Measurements from ENCODE around the gene ZFAND3.
"Not testable (repeated sequence)": the region's sequence is repeated elsewhere in the genome, so short reads cannot be mapped to it uniquely, and the experiment has no call there.

ZFAND3 gene

DNA sequence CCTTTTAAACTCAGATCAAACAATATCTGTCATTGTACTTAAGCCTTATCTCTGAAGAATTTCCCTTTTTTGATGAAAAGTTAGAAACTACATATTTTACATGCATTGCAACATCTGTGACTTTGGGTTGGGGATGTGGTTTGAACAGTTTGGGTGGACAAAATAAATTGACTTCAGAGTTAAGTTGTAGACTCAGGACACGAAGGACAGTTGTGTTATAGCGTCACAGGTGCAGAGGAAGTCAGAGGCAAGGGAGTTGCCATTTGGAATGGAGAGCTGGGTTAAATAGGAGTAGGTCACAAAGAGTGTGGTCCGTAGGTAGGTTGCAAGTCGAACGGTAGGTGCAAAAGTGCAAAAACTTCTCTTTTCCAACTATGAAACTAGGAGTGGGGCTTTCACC lies 46.0 kb downstream of the ZFAND3 start:
- DNase-seq (ENCODE audit: low read depth in 2 of 2), result no peak

DNA sequence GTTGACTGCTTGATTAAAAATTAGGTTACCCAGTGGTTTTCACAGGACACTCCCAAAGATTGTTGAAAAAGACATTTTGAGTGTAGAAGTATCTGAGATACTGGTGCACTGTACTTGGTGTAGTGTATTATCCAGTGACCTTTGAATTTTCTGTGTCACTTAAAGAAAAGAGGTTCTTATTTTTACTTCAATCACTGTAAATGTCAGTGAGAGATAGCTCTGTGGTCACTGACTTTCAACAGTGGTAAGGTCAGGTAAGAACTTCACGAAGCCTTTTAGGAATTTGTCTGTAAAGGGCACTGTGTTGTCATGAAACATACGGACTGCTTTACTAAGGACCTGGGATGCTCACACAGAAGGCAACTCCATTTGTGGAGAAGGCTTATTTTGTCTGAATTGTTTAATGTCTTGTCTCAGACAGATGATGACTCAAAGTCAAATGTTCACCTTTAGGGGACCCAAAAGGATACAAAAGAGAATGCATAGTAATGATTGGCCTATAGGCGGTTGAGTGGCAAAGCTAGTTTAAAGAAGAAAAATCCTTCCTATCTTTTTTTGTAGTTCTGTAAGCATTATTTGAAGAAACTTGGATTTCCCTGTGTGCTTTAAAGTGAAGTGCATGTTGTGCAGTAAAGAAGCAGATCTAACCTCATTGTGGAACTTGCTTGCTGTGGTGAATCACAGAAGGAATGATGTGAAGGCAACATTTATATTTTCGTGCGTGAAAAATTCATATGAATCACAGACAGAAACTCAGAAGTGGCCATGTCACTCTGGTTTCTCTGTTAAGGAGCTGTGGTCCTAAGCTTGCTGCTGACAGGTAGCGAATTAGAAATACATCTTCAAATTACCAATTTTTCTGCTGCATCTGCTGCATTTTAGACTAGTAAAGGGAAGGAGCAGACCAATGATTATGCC lies 47.3 kb downstream of the ZFAND3 start:
- DNase-seq (ENCODE audit: low read depth in 2 of 2), result no peak

DNA sequence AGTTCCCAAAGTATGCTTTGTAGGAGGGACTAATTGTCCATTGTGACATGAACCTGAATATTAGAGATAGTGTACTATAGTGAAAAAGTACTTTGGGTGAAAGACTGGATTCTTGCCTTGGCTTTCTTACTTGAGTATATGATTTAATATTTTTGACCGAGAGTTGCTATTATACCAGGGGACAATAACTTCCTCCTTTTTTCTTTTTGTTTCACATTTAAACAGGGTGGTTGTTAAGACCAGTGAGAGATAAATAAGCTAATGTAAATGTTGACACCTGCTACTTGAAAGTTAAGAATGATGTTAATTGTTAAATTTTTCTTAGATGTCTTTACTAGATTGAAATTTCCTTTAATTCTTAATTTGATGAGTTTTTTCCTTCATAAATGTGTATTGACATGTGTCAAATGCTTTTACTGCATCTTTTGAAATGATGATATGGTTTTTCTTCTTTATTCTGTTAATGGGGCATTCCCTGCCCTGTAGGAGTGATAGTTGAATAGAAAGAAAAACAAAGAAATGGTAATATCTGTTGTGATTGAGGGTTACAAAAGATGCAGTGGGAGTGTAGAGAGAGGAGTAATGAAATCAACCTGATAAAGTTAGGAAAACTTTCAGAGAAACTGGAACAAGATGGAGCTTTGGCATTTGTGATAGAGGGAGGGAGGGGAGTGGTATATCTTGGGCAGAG lies 48.4 kb downstream of the ZFAND3 start:
- no peak for DNase-seq (ENCODE audit: low read depth in 2 of 2)

DNA sequence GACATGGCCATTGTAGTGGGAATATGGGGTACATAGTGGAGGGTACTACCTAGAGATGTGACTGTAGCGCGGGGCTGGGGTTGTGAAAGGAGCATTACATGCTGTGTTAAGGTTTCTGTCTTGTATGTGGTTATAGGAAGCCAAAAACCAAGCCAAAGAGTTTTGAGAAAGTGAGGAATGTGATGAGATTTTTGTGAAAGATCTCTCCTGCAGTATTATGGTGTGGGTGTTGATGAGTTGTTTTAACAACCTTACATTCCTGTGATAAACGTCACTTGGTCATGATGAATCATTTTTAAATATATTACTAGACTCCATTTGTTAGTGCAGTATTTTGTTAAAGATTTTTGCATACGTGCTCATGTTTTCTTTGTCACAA lies 48.9 kb downstream of the ZFAND3 start:
- peak in 1 of 2 donors; percentile 13 for DNase-seq (ENCODE audit: low read depth in 2 of 2)

GRCh38 chr6:37871616-37872372 lies 52.3 kb downstream of the ZFAND3 start:
- no peak for DNase-seq (ENCODE audit: low read depth in 2 of 2)

- DNase-seq (ENCODE audit: low read depth in 2 of 2), result no peak
These were observed 52.8 kb downstream of the ZFAND3 start for GRCh38 chr6:37872373-37872745.

GRCh38 chr6:37874726-37875125 lies 55.2 kb downstream of the ZFAND3 start:
- no peak for DNase-seq (ENCODE audit: low read depth in 2 of 2)

- no peak for DNase-seq (ENCODE audit: low read depth in 2 of 2)
These were observed 56.2 kb downstream of the ZFAND3 start for GRCh38 chr6:37875561-37876309.

DNA sequence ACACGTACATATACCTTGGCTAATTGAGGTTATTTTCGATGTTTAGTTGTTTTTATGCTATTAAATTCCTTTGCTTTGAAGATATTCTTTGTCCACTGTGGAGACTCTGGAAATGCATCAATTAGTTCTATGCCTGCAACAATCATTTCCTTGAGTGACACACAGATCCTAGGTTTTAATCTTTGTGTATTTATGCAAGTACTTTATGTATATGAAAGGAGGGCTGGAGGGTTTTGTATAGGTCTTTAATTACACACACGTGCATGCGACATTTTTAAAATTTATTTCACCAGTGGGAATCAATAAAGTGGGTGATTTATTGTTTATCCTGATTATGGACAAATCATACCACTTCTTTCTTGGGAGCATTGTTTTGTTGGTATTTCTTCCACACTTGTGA lies 57.3 kb downstream of the ZFAND3 start:
- DNase-seq (ENCODE audit: low read depth in 2 of 2), result no peak

DNA sequence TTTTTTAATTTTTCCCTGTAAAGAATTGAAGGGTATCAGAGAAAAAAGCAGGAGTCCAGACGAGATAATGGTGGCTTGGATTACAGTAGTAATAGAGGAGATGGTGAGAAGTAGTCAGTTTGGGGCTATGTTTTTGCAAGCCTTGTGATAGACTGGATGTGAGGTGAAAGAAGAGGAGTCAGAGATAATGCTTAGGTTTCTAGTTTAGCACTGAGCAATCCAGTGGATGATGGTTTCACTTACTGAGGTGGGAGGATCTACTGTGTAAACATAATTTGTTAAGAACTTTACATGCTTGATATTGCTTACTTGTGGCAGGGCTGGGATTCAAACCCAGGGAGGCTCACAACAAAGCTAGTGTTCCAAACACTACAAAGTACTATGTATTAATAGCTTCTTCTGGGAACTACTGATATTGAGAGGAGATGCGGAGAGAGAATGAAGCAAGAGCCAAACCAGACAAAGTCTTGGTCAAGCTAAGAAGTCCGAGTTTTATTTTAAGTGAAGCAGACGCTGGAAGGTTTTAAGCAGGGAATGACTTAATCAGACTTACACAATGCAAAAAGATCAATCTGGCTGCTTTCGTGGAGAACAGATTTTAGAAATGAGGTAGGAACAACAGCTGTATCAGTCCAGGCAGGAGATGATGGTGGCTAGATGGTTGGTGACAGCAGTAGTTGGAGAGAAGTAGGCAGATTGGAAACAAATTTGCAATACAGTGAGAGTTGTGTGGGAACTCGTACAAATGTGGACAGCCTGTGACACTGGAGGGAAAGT lies 58.0 kb downstream of the ZFAND3 start:
- DNase-seq (ENCODE audit: low read depth in 2 of 2), result no peak

GRCh38 chr6:37878150-37878710 lies 58.7 kb downstream of the ZFAND3 start:
- DNase-seq (ENCODE audit: low read depth in 2 of 2), result no peak

DNA sequence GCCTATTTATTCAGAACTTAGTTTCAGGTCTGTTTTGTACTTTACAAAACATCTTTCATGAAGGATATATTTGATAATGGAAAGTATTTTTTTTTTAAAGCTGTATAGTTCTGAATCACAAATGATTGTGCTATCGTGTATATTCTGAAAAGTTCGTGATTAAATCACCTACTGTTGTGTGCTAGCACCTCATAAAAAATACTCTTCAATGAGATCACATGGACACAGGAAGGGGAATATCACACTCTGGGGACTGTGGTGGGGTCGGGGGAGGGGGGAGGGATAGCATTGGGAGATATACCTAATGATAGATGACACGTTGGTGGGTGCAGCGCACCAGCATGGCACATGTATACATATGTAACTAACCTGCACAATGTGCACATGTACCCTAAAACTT lies 61.1 kb downstream of the ZFAND3 start:
- DNase-seq (ENCODE audit: low read depth in 2 of 2), result not testable (repeated sequence)

- DNase-seq (ENCODE audit: low read depth in 2 of 2), result no peak
These were observed 62.8 kb downstream of the ZFAND3 start for GRCh38 chr6:37882292-37882691.

- no peak for DNase-seq (ENCODE audit: low read depth in 2 of 2)
These were observed 63.3 kb downstream of the ZFAND3 start for GRCh38 chr6:37882724-37883413.

DNA sequence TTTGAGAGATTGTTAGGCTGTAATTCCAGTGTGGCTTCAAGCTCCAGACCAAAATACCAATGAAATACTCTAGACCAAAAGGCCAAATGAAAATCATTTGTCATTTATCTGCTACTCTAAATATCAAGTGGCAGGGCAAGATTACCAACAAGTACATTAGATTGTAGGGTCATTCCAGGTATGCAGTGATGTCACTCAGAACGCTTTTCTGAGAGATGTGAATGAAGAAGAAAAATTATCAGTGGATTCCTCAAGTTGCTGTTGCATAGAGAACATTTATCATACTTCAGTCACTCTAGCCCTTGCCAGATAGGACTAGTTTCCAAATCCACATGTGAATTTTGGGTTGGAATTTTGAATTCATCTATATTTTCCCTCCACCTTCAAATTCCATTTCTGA lies 65.0 kb downstream of the ZFAND3 start:
- DNase-seq (ENCODE audit: low read depth in 2 of 2), result no peak

DNA sequence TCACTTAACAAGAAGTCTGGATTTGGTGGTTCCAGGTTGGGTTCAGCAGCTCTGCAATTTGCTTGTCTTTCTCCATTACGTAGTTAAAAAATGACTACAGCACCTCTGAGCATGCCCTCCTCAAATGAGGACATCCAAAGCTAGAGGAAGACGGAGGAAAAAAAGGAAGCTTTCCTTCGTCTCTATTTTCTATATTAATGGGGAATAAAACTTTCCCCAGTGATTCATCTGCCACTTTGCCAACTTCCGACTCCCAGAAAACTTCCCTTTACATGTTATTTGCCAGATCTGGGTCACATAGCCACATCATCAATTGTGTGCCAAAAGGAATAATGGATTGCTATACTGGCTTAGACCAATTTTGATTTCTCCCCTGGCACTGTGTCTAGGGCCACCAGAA lies 69.5 kb downstream of the ZFAND3 start:
- DNase-seq (ENCODE audit: low read depth in 2 of 2), result no peak

DNA sequence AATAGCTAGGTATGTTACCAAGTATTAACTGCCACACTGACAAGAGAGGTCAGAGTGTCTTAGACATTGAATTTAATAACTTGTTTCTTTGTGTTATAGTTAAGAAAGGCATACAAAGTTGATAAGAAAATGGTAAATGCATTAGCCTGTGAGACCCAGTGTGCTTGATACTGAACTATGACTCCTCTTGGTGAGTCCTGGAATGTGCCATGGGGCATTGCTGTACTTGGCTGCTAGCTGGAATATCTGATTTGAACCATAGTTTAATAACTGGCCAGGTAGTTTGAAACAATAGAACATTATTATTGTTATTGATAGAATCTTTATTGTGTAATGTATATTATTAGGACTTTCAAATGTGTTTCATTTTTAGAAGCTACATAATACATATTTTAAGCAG lies 70.0 kb downstream of the ZFAND3 start:
- DNase-seq (ENCODE audit: low read depth in 2 of 2), result no peak

DNA sequence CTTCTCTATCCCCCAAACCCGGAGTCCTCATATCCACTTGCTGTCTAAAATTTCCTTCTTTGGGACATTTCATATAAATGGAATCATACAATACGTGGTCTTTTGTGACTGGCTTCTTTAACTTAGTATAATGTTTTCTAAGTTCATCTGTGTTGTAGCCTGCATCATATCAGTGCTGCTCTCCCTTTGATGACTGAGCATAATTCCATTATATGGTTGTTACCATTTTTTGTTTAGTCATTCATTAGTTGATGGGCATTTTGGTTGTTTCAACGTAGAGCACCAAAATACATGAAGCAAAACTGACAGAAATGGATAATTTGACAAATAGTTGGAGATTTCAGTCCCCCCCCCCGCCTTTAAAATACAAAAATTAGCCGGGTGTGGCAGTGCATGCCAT lies 71.5 kb downstream of the ZFAND3 start:
- no peak for DNase-seq (ENCODE audit: low read depth in 2 of 2)

DNA sequence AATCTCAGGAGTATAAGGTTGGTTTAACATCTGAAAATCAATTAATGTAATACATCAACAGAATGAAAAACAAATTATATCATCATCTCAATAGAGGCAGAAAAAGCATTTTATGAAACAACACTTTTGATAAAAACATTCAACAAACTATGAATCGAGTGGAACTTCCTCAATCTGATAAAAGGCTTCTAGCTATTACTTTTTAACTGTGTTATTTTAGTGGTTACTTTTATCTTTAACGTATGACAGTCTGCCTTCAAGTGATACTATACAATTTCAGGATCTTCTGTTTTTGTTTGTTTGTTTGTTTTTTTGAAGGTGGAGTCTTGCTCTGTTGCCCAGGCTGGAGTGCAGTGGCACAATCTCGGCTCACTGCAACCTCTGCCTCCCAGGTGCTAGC lies 73.7 kb downstream of the ZFAND3 start:
- DNase-seq (ENCODE audit: low read depth in 2 of 2), result no peak

DNA sequence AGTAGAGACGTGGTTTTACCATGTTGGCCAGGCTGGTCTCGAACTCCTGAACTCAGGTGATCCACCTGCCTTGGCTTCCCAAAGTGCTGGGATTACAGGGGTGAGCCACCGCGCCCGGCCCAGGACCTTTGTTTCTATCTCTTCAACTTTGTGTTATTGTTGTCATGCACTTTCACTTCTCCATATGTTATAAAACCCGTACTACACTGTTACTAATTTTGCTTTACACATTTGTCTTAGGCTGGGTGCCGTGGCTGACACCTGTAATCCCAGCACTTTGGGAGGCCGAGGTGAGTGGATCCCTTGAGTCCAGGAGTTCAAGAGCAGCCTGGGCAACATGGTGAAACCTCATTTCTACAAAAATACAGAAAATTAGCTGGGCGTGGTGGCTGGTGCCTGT lies 74.2 kb downstream of the ZFAND3 start:
- DNase-seq (ENCODE audit: low read depth in 2 of 2), result not testable (repeated sequence)
